ENCODE data around the gene PKHD1. TPM values are rescaled to one million over a fixed set of nuclear protein-coding genes. Genes with fewer than 3 reads are reported as not detected.

Gene PKHD1
- total RNA-seq, 1 donor from 2014 or later, result 0.04 TPM

GRCh38 chr6:52106994-52107393 is 19.6 kb upstream of the PKHD1 start:
- no peak for ATAC-seq

GRCh38 chr6:52104979-52105378 is 17.6 kb upstream of the PKHD1 start:
- no peak for ATAC-seq

GRCh38 chr6:52103623-52104022 is 16.2 kb upstream of the PKHD1 start:
- ATAC-seq, result no peak

GRCh38 chr6:52102405-52102804 is 15.0 kb upstream of the PKHD1 start:
- no peak for ATAC-seq

GRCh38 chr6:52098721-52099120 is 11.3 kb upstream of the PKHD1 start:
- ATAC-seq, result no peak

GRCh38 chr6:52089758-52090348 is 2.4 kb upstream of the PKHD1 start:
- no peak for ATAC-seq

- no peak for ATAC-seq
Measured at GRCh38 chr6:52086741-52087140, 672 bp downstream of the PKHD1 start.

- no peak for ATAC-seq
Measured at GRCh38 chr6:52081237-52081636, 6.2 kb downstream of the PKHD1 start.

- no peak for ATAC-seq
Measured at GRCh38 chr6:52077961-52078625, 9.3 kb downstream of the PKHD1 start.

- no peak for ATAC-seq
Measured at GRCh38 chr6:52077180-52077884, 10.1 kb downstream of the PKHD1 start.

GRCh38 chr6:52076791-52077179 is 10.6 kb downstream of the PKHD1 start:
- no peak for ATAC-seq

GRCh38 chr6:52074716-52075115 is 12.7 kb downstream of the PKHD1 start:
- ATAC-seq, result no peak

GRCh38 chr6:52074155-52074554 is 13.3 kb downstream of the PKHD1 start:
- no peak for ATAC-seq

GRCh38 chr6:52065621-52066020 is 21.8 kb downstream of the PKHD1 start:
- ATAC-seq, result no peak

GRCh38 chr6:52063584-52064344 is 23.6 kb downstream of the PKHD1 start:
- peak; percentile 64 for ATAC-seq

- ATAC-seq, result no peak
Measured at GRCh38 chr6:52061481-52061880, 25.9 kb downstream of the PKHD1 start.

GRCh38 chr6:52059821-52060220 is 27.6 kb downstream of the PKHD1 start:
- no peak for ATAC-seq

- ATAC-seq, result no peak
Measured at GRCh38 chr6:52055451-52055850, 32.0 kb downstream of the PKHD1 start.

- no peak for ATAC-seq
Measured at GRCh38 chr6:52053038-52053695, 34.2 kb downstream of the PKHD1 start.

- ATAC-seq, result no peak
Measured at GRCh38 chr6:52050051-52050405, 37.4 kb downstream of the PKHD1 start.

- no peak for ATAC-seq
Measured at GRCh38 chr6:52049252-52050050, 38.0 kb downstream of the PKHD1 start.

- no peak for ATAC-seq
Measured at GRCh38 chr6:52046456-52046855, 41.0 kb downstream of the PKHD1 start.
